ENCODE data around the gene DGCR2. TPM values are rescaled to one million over a fixed set of nuclear protein-coding genes. Genes with fewer than 3 reads are reported as not detected.
"Not testable (repeated sequence)": the region's sequence is repeated elsewhere in the genome, so short reads cannot be mapped to it uniquely, and the experiment has no call there.

Gene DGCR2
- total RNA-seq, 1 donor from 2014 or later, result 64.4 TPM

DNA sequence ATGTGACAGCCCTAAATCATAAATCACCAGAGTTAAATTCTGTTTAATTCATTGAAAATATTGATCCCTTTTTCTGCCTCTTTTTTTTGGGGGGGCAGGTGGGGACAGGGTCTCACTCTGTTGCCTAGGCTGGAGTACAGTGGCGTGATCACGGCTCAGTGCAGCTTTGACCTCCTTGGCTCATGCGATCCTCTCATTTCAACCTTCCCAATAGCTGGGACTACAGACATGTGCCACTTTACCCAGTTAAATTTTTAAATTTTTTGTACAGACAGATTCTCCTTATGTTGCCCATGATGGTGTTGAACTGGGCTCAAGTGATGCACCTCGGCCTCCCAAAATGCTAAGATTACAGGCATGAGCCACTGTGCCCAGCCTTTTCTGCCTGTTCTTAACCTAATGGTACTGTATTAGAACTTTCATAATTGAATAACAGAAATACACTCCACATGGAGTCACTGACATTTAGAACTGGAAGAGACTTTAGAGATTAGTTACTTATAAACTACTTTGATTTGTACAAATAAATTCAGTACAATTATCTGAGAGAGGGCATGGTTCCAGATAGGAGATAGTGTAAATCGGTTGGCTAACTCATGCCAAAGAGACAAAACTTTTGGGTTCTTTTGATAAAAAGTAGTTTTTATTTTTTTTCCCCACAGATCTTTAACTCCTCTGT is 109.8 kb downstream of the DGCR2 start:
- Mint-ChIP-seq H3K9me3 (ENCODE audit: unreplicated experiment) (no peaks in the 10 kb centered on the region), H3K36me3 (ENCODE audit: unreplicated experiment) (no peaks in the 10 kb centered on the region), H3K4me1 (ENCODE audit: unreplicated experiment) (no peaks in the 10 kb centered on the region), H3K4me3 (ENCODE audit: unreplicated experiment) (no peak overlapping the region), H3K27me3 (ENCODE audit: unreplicated experiment) (peaks cover 28% of the 10 kb centered on the region), H3K27ac (ENCODE audit: unreplicated experiment) (no peak overlapping the region)
- TF ChIP-seq, protein P1, sequence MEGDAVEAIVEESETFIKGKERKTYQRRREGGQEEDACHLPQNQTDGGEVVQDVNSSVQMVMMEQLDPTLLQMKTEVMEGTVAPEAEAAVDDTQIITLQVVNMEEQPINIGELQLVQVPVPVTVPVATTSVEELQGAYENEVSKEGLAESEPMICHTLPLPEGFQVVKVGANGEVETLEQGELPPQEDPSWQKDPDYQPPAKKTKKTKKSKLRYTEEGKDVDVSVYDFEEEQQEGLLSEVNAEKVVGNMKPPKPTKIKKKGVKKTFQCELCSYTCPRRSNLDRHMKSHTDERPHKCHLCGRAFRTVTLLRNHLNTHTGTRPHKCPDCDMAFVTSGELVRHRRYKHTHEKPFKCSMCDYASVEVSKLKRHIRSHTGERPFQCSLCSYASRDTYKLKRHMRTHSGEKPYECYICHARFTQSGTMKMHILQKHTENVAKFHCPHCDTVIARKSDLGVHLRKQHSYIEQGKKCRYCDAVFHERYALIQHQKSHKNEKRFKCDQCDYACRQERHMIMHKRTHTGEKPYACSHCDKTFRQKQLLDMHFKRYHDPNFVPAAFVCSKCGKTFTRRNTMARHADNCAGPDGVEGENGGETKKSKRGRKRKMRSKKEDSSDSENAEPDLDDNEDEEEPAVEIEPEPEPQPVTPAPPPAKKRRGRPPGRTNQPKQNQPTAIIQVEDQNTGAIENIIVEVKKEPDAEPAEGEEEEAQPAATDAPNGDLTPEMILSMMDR (IDR thresholded peaks at IDR 0.05), result no peak
- no peak for DNase-seq (ENCODE audit: extremely low spot score, unreplicated experiment)

DNA sequence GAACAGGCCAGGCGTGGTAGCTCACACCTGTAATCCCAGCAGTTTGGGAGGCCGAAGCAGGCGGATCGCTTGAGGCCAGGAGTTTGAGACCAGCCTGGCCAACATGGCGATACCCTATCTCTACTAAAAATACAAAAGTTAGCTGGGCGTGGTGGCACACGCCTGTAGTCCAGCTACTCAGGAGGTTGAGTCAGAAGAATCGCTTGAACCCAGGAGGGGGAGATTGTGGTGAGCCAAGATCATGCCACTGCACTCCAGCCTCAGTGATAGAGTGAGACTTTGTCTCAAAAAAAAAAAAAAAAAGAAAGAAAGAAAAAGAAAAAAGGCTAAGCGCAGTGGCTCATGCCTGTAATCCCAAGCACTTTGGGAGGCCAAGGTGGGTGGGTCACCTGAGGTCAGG is 110.6 kb downstream of the DGCR2 start:
- not testable (repeated sequence) for H3K27ac Mint-ChIP-seq (ENCODE audit: unreplicated experiment); H3K36me3 Mint-ChIP-seq (ENCODE audit: unreplicated experiment); H3K9me3 Mint-ChIP-seq (ENCODE audit: unreplicated experiment); H3K4me1 Mint-ChIP-seq (ENCODE audit: unreplicated experiment); H3K4me3 Mint-ChIP-seq (ENCODE audit: unreplicated experiment)
- DNase-seq (ENCODE audit: extremely low spot score, unreplicated experiment), result peak; percentile 42
- H3K27me3 Mint-ChIP-seq (ENCODE audit: unreplicated experiment), result peaks cover 30% of the 10 kb centered on the region

DNA sequence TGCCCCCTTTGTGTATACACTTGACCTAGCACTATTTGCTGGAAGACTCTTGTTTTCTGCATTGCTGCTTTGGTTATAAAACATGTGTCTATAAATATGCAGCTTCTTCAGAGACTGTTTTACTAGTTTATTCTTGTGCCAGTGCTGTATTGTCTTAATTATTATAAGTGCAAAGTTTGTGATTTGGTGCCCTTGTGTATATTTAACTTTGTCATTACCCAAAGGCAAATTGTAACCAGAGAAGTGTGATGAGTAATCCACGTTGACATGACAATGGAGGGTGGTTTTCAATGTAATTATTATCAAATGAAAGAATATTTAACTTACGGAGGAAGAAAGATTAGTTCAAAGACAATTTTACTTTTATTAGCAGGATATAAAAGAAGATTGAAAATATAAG is 111.1 kb downstream of the DGCR2 start:
- DNase-seq (ENCODE audit: extremely low spot score, unreplicated experiment), result no peak
- Mint-ChIP-seq H3K4me1 (ENCODE audit: unreplicated experiment) (no peaks in the 10 kb centered on the region), H3K27ac (ENCODE audit: unreplicated experiment) (no peak overlapping the region), H3K27me3 (ENCODE audit: unreplicated experiment) (peaks cover 31% of the 10 kb centered on the region), H3K4me3 (ENCODE audit: unreplicated experiment) (no peak overlapping the region), H3K36me3 (ENCODE audit: unreplicated experiment) (no peaks in the 10 kb centered on the region), H3K9me3 (ENCODE audit: unreplicated experiment) (no peaks in the 10 kb centered on the region)
- TF ChIP-seq, protein P1 (IDR thresholded peaks at IDR 0.05), result no peak

DNA sequence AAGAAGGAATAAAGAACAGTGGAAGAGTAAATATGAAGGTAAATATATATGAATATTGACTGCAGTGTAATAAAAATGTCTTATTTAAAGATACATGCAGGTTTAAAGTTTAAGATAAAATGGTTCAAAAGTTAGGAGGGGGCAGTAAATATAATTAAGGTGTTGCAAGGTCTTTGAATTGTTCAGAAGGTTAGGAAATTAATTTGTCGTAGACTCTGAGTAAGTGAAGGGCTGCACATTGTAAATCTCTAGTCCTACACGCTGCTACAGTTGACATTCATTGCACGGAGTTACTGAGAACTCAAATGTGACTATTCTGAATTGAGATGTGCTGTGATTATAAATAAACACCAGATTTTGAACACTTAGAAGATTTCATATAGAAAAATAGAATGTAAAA is 116.3 kb downstream of the DGCR2 start:
- DNase-seq (ENCODE audit: extremely low spot score, unreplicated experiment), result no peak
- Mint-ChIP-seq H3K9me3 (ENCODE audit: unreplicated experiment) (no peaks in the 10 kb centered on the region), H3K27me3 (ENCODE audit: unreplicated experiment) (peaks cover 54% of the 10 kb centered on the region), H3K36me3 (ENCODE audit: unreplicated experiment) (no peaks in the 10 kb centered on the region), H3K27ac (ENCODE audit: unreplicated experiment) (no peak overlapping the region), H3K4me1 (ENCODE audit: unreplicated experiment) (no peaks in the 10 kb centered on the region), H3K4me3 (ENCODE audit: unreplicated experiment) (no peak overlapping the region)
- TF ChIP-seq, protein P1 (IDR thresholded peaks at IDR 0.05), result no peak

DNA sequence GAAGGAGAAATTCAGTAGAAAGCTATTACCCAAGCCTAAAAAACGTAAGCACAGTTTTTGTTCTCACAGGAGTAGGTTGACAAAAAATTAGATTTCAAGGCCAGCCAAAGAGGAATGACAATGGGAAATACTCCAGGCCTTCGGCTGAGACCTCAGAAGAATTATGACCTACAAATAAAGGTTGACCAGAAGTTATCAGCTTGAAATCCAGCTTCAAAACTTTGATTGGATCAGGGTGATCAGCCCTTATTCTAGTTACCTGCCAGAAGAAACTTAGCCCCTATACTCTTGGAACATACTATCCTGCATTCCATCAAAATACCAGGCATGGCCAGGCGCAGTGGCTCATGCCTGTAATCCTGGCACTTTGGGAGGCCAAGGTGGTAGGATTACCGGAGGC is 117.7 kb downstream of the DGCR2 start:
- H3K4me1 Mint-ChIP-seq (ENCODE audit: unreplicated experiment), result no peaks in the 10 kb centered on the region
- no peaks in the 10 kb centered on the region for H3K36me3 Mint-ChIP-seq (ENCODE audit: unreplicated experiment)
- DNase-seq (ENCODE audit: extremely low spot score, unreplicated experiment), result no peak
- H3K4me3 Mint-ChIP-seq (ENCODE audit: unreplicated experiment), result no peak overlapping the region
- TF ChIP-seq, protein P1 (IDR thresholded peaks at IDR 0.05), result no peak
- no peak overlapping the region for H3K27ac Mint-ChIP-seq (ENCODE audit: unreplicated experiment)
- H3K27me3 Mint-ChIP-seq (ENCODE audit: unreplicated experiment), result peaks cover 62% of the 10 kb centered on the region
- no peaks in the 10 kb centered on the region for H3K9me3 Mint-ChIP-seq (ENCODE audit: unreplicated experiment)
